GM19240 (cell line): Measurements from ENCODE around the gene ENTPD2.
"Not testable (repeated sequence)": the region's sequence is repeated elsewhere in the genome, so short reads cannot be mapped to it uniquely, and the experiment has no call there.

Experiments
- DNase-seq: peaks from one replicate; pipeline ENCODE4 v3.0.0; 2011; ENCODE audit warnings: low spot score; ENCODE audit not compliant: insufficient read length

ENTPD2 gene

DNA sequence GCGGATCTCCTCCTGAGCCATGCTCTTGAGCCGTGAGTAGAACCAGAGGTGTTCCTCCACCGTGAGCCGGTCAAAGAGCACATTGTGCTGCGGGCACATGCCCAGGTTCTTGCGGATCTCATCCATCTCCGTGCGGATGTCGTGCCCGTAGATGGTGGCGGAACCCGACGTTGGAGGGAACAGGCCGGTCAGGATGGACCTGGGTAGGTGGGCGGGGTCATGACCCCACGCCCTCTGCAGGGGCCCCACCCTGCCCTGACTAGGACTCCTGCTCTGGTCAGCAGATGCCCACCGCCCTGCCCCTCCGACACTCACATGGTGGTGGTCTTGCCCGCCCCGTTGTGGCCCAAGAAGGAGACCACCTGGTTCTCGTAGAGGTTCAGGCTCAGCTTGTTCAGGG, 37.9 kb downstream of the ENTPD2 start:
- DNase-seq, result no peak

DNA sequence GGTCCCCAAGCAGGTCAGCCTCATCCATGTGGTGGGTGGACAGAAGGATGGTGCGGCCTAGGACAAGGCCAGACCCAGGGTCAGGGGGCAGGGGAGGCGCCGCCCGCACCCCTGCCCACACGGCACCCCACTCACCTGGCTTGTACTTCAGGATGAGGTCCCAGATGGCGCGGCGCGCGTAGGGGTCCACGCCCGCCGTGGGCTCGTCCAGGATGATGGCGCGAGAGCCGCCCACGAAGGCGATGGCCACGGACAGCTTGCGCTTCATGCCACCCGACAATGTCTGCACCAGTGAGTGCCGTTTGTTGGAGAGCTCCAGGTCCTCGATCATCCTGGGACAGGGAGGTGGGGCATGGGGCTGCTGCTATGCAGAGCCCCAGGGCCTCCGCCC, 38.3 kb downstream of the ENTPD2 start:
- no peak for DNase-seq

DNA sequence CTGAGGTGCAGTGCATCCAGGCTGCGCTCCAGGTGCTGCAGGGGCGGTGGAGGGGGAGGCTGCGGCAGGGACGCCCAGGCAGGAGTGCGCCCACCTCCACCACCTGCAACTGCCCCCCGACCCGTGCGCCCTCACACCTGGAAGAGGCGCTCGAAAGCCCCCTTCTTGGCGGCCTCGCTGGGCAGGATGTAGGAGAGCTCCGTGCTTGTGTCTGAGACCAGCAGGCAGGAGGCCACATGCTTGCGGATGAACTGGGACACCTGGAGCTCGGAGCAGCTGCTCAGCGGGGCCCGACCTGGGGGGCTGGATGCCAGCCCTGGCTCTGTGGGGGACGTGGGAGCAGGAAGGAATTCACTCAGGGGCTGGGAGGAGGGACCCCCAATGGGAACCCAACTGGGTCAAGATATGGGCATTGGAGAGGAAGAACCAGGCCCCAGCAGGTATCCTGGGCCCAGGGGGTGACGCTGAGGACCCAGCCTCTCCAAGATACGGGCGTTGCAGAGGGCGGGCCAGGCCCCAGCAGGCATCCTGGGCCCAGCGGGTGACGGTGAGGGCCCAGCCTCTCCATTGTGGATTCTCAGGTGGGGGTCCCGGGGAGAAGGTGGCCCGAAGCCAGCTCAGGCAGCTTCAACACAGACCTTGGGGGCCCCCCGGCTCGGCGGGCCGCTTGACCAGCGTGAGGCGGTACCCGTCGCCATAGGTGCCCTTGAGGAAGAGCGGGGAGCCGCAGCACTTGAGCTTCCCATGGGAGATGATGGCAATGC, 38.9 kb downstream of the ENTPD2 start:
- no peak for DNase-seq

DNA sequence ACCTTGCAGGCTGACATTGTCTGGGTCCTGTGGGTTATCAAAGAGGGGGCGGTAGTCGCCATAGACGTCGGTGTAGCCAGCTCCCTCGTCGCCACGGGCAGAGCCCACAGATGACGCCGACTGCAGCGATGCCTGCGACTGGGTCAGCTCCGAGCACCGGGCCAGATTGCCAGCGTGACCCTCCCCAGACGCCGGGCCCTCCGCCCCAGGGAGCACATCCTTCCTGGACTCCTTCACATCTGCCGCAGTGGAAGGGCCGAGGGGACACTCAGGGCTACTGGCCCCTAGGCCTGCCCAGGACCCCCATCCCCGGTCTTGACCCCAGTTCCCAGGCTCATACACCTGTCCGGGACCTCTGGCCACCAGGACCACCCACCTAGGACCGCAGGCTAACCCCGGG, 39.7 kb downstream of the ENTPD2 start:
- DNase-seq, result no peak

DNA sequence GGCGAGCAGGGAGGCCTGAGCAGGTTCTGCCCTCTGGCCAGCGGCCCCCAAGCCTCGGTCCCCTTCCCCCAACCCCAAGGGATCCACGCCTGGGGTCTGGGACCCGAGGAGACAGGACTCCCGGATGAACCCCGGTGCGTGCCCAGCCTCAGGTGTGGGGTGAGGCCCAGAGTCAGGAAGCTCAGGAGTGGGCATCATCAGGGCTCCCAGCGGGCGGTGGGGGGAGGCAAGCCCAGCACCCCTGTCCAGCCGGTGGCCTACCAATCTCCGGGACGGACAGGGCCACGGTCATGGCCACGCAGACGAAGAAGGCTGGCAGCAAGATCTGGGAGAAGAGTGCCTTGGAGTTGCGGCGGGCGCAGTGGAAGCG, 40.3 kb downstream of the ENTPD2 start:
- no peak for DNase-seq

DNA sequence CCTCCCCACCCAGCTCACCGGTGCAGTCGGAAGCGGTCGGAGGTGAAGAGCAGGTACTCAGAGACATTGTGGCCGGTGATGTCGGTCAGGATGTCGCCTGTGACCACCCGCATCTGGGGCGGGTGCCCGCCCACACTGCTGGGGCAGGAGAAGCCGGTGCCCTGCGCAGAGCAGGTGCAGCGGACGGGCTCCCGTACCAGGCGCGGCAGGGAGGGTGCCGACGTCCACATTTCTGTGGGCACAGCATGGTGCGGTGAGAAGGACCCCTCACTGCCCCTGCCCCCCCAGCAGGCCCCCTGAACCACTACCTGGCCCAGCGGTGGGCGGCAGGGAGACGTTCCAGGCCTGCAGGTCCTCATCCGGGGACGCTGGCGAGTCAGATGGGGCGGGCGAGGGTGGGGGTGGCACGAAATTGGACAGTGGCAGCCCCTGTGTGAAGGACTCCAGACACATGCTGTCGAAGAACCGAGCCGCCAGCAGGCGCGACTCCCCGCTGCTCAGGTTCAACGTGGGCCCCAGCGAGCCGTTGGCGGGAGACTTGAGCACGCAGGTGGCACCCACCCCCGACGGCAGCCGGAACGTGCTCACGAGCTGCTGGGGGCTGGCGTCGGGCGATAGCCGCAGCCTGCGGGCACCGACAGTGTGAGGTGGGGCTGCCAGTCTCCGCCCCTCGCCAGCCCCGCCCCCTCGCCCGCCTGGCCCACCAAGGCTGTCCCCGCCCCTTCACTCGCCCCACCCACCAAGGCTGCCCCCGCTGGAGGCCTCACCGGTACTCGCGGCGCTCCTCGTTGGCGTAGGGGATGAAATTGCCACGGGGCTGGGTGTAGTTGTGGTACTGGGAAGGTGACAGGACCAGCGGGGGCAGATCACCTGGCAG, 40.9 kb downstream of the ENTPD2 start:
- no peak for DNase-seq

DNA sequence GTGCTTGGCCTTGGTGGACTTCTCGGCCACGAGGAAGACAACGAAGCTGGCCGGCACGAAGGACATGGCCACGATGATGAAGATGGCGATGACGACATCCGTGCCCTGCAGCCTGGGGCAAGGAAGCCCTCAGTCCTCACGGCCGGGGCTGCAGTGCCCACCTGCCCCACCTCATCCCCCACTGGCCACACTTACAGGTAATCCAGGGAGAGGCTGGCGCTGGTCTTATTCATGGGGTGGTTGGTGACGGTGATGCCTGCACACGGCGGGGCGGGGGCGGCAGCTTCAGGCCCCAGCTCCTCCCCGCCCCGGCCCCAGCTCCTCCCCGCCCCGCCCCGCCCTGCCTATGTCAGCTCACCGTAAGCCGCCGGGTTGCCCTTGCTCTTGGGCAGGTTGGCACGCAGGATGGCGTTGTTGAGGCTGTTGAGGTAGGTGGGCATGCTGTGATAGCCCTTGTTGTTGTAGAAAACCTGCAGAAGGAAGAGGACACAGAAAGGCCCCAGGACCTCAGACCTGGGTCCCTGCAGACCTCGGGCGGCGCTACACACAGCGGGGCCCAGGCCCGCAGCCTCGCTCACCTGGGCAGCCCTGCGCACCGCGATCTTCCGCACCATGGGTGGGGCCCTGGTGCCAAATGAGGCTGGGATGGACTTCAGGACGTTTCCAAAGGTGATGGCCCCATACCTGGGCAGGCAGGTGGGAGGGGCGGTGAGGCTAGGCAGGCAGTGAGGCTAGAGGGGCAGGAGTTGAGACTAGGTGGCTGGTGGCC, 41.8 kb downstream of the ENTPD2 start:
- no peak for DNase-seq

DNA sequence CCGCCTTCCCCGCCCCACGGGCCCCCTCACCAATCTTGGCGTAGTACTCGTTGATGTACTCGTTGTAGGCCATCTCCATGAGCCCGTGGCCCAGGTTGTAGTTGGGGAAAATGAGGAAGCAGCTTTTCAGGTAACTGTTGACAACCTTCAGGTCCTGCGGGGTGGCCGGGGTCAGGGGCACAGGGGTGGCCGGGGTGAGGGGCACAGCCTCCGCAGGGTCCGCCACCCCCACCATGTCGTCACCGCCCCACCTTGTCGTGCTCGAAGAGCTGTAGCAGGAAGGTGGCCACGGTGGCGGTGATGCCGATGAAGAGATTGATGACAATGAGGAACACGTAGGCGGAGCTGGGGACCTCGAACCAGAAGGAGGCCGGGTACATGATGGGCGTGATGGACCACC, 42.7 kb downstream of the ENTPD2 start:
- no peak for DNase-seq

DNA sequence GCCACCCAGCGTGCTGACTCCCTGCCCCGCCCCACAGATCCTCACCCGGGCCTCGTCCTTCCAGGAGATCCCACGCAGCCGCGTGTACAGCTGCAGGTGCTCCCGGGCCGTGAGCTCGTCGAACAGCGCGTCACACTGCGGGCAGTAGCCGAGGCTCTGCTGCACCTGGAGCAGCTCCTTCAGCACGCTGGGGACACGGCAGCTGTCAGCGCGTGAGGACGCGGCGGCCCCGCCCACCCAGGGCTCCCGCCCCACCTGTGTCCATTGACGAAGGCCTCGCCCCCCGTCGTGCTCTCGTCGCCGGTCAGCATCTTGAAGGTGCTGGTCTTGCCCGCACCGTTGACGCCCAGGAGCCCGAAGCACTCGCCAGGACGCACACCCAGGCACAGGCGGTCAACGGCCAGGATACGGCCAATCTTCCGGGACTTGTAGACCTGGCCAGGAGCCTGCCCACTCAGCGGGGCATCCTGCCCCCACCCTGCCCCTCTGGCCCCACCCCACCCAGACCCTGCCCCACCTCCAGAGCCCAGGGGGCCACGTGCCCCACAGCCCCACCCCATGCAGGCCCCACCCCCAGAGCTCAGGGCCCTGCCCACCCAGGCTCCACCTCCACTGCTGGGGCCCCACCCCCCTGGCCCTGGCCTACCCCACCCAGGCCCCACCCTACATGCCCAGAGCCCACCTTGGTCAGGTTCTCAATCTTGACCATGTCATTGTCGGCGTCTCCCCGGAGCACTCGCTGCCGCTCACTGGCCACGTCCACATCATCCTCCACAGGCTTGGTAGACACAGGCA, 43.7 kb downstream of the ENTPD2 start:
- DNase-seq, result no peak

DNA sequence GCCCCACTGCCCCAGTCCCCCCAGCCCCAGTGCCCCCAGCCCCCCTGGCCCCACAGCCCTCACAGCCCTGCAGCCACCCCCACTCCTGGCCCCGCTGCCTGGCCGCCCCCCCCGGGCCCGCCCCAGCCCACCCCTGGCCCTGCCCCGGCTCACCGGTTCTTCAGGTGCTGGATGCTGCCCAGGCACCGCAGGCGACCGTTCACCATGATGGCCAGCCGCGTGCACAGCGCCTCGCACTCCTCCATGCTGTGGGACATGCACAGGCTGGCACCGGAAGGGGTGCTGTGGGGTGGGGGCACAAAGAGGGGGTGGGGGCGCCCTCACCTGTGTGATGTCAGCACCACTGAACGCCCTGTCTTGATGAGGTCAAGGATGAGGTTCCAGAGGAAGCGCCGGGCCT, 44.6 kb downstream of the ENTPD2 start:
- no peak for DNase-seq

DNA sequence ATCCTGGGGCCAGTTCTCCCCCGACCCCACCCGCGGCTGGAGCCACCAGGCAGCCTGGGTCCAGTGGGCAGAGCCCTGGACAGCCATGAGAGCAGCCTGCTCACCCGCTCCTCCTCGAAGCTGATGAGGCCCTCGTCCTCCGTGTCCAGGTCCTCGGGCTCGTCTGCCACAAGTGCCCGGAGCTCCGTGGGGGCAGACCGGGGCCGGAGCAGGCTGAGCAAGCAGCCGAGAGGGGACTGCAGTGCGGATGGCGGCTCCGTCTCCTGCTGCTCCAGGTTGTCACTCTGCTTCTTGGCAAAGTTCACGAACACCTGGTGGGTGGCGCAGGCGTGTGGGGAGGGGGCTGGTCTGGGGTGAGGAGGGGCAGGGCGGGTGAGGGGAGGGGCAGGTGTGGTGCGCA, 45.5 kb downstream of the ENTPD2 start:
- no peak for DNase-seq

DNA sequence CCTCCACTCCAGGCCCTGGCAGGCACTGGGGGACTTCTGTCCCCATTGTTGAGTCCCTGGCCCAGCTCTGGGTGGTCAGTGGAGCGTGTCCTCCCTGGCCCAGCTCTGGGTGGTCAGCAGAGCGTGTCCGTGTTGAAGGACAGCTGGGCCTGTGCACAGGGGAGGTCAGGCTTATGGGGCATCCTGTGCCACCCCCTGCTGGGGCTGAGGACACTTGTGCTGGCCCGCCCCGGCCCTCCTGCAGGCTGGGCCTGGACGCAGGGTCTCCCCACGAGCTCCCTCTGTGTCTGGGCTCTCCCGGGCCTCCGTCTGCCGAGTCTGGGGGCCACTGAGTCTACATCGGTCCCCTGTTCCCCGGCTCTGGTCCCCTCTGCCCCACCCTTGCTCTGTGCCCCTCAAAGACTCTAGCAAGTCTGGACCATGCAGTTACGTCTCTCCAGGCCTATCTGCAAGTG, 46.0 kb downstream of the ENTPD2 start:
- DNase-seq, result no peak

DNA sequence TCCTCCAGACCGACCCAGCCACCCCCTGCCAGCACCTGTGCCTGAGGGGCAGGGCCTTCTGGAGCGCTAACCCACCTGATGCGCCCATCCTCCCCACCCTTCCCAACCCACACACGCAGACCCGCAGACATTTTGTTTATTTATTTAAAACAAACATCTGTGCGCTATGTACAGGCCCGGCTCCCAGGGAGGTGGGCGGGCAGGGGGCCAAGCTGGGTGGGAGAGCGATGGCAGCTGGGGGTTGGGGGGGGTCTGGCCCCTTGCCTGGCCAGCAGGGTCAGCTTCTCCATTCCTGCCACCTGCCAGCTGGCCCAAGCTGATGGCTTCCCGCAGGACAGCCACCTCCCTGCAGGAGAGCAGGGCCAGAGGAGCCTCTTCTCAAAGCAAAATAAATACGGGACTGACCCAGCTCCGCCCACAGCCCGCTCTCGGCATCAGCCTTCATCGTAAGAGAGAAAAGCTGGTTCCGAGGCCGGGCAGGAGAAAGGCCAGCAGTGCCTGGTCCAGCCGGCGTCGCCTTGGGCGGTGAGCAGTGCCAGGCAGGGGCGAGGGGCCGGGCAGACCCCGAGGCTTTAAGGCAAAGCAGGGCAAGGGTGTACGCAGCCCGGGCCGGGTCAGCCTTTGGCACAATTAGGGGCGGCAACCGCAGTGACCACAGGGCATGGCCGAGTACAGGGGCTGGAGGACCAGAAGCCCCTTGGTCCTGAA, 46.6 kb downstream of the ENTPD2 start:
- no peak for DNase-seq

DNA sequence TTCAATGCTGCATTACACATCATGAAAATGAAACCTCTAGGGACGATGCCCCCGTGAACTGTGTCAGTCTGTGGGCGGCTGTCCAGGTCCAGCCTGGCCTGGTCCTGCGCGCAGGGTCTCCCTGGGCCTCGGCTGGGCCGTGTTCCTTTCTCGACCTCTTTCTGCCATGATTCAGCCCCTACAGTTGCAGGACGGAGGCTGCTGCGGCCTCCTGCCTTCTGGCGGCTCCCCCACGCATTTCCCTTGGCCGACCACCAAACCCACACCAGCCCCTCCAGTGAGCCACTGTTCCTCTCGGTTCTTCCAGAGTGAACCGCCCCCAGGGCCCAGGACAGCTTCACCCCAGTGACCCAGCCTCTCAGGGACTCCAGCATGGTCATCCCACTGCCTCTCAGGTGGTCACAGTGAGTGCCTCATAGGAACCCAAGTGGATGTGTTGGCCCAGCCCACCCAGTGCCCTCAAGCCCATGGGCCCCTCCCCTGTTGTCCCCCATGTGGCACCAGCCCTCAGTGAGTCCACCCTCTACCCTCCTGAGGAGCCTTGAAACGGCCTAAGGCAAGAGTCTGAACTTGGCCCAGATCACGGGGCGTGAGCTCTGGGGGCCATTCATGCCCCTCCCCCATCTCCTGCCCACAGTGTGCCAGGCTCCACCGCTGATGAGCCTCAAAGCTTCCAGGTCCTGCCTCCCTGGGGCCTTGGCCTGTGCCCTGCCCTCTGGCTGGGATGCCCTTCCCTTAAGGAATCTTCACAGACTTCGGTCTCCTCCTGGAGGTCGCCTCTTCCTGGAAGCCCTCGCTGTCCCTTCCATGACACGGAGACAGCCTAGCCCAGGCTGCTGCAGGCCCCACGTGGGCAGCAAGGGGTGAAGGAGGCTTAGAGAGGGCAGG, 47.5 kb downstream of the ENTPD2 start:
- no peak for DNase-seq

DNA sequence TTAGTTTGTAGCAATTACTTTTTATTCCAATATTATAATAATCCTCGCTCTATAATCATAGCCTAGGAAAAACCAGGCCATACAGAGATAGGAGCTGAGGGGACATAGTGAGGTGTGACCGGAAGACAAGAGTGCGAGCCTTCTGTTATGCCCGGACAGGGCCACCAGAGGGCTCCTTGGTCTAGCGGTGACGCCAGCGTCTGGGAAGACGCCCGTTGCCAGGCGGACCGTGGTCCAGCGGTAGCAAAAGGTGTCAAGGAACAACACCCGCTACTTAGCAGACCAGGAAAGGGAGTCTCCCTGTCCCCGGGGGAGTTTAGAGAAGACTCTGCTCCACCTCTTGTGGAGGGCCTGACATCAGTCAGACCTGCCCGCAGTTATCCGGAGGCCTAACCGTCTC, 49.6 kb downstream of the ENTPD2 start:
- not testable (repeated sequence) for DNase-seq

DNA sequence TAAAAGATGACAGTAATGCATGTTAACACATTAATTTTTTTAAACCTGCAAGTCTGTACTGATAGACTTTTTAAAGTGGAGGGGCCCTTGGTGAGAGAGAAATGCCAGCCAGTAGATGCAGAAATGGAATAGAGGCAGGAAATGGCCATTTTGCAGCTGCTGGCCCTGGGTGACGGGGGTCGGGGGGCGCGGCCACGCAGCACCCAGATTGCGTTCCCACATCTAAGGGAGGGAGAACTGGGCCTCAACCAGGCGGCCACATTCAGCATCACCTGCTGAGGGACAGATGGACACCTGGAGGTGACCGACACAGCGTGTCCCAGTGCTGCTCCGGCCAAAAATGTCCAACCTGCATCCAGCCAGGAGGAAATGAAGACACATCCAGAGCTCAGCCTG, 51.2 kb downstream of the ENTPD2 start:
- no peak for DNase-seq

DNA sequence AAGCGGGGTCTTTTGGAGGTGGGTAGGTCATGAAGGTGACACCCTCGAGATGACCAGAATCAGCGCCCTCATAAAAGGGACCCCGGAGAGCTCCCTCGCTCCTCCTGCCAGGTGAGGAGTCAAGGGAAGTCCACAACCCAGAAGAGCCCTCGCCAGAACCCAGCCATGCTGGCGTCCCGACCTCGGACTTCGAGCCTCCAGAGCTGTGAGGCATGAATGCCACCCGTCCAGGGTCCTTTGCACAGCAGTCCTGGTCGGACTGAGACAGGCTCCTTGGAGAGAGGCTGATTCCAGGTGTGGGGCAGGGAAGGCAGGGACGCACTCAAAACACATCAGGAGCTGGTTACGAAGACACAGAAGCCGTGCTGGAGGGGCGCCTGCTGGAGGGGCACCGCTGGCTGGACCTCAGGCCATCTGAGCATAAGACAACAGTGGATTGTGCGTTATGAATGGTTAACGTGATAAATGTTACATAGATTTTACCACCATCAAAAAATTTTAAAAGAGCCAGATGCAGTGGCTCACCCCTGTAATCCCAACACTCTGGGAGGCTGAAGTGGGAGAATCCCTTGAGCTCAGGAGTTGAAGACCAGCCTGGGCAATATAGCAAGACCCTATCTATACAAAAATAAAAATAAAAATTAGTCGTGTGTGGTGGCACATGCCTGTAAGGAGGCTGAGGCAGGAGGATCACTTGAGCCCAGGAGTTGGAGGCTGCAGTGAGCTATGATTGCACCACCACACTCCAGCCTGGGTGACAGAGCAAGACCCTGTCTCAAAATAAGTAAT, 51.8 kb downstream of the ENTPD2 start:
- DNase-seq, result no peak

DNA sequence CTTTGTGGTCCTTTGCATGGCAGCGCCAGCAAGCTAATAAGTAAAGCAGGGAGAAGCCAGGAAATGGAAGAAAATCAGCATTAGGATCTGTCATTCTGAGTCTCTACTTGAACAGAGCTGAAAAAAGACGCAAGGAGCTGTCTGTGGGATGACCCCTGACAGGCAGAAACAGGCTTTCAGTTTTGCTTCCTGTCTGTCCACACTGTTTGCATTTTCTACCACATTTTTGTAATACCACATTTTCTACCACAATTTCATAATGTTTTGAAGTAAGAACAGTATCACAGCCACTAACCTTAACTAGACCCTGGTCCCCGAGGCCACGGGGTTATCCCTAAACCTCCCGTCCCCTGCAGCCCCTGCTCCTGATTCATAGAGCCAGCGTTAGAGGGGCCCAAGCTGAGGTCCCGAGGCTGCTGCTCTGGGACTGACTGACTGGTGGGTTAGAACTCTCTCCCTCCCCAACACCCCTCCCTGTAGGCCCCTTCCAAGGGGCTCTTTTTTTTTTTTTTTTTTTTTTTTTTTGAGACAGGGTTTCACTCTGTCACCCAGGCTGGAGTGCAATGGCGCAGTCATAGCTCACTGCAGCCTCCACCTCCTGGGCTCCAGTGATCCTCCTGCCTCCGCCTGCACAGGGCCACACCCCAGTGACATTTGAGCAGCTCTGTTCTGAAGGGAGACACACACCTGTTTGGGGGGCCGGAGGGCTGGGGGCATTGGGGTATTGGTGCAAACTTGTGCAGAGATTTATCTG, 53.5 kb downstream of the ENTPD2 start:
- DNase-seq, result peak; percentile 90
